HEK293T (cell line): ENCODE data around the gene ELP5.

Experiments used
- CTCF ChIA-PET: fragments of 350-600 bp; formaldehyde crosslinking; extraction: SDS; loops from one replicate; lab custom pipeline; 2021; ENCODE audit warnings: antibody characterized with exemption, inconsistent platforms; lab: Yijun Ruan, JAX
- POLR2A ChIA-PET: fragments of 350-600 bp; formaldehyde crosslinking; extraction: SDS; loops from one replicate; lab custom pipeline; 2020; ENCODE audit warnings: antibody characterized with exemption, inconsistent platforms; lab: Yijun Ruan, JAX
- DNase-seq: peaks from one replicate; pipeline ENCODE4 v3.0.0; 2012; ENCODE audit warnings: mixed read lengths; ENCODE audit errors: extremely low spot score
- ARNT ChIP-seq: fragments of 450-650 bp; IDR thresholded peaks from 2 replicates; pipeline ENCODE4 v1.6.1; 2017; ENCODE audit warnings: mild to moderate bottlenecking
- BHLHE40 ChIP-seq: fragments of 450-650 bp; IDR thresholded peaks from 2 replicates; pipeline ENCODE4 v1.6.1; 2016; ENCODE audit warnings: mild to moderate bottlenecking, moderate library complexity, borderline replicate concordance
- CTBP1 ChIP-seq: fragments of 450-650 bp; IDR thresholded peaks from 2 replicates; pipeline ENCODE4 v1.6.1; 2016; ENCODE audit warnings: borderline replicate concordance
- ELF4 ChIP-seq: fragments of 450-650 bp; IDR thresholded peaks from 2 replicates; pipeline ENCODE4 v1.6.1; 2017; ENCODE audit warnings: antibody characterized with exemption
- FOXA1 ChIP-seq: fragments of 450-650 bp; IDR thresholded peaks from 2 replicates; pipeline ENCODE4 v1.6.1; 2016; ENCODE audit warnings: mild to moderate bottlenecking
- FOXK2 ChIP-seq: fragments of 450-650 bp; IDR thresholded peaks from 2 replicates; pipeline ENCODE4 v1.6.1; 2016; ENCODE audit warnings: mild to moderate bottlenecking
- FOXM1 ChIP-seq: fragments of 450-650 bp; IDR thresholded peaks from 2 replicates; pipeline ENCODE4 v1.6.1; 2017; ENCODE audit warnings: mild to moderate bottlenecking, borderline replicate concordance
- HDGF ChIP-seq: fragments of 450-650 bp; IDR thresholded peaks from 2 replicates; pipeline ENCODE4 v1.6.1; 2017; ENCODE audit warnings: antibody characterized with exemption, borderline replicate concordance
- L3MBTL2 ChIP-seq: fragments of 450-650 bp; conservative IDR thresholded peaks from 2 replicates; pipeline ENCODE4 v1.6.1; 2016; ENCODE audit warnings: mild to moderate bottlenecking
- LEF1 ChIP-seq: fragments of 450-650 bp; IDR thresholded peaks from 2 replicates; pipeline ENCODE4 v1.6.1; 2017; ENCODE audit warnings: mild to moderate bottlenecking, borderline replicate concordance
- NFRKB ChIP-seq: fragments of 450-650 bp; IDR thresholded peaks from 2 replicates; pipeline ENCODE4 v1.6.1; 2016; ENCODE audit warnings: mild to moderate bottlenecking, moderate library complexity
- PKNOX1 ChIP-seq: fragments of 450-650 bp; IDR thresholded peaks from 2 replicates; pipeline ENCODE4 v1.6.1; 2016
- SP1 ChIP-seq: fragments of 450-650 bp; IDR thresholded peaks from 2 replicates; pipeline ENCODE4 v1.6.1; 2017
- SUZ12 ChIP-seq: fragments of 450-650 bp; IDR thresholded peaks from 2 replicates; pipeline ENCODE4 v1.6.1; 2016; ENCODE audit warnings: mild to moderate bottlenecking
- TARDBP ChIP-seq: fragments of 450-650 bp; IDR thresholded peaks from 2 replicates; pipeline ENCODE4 v1.6.1; 2016
- ZNF384 ChIP-seq: fragments of 450-650 bp; IDR thresholded peaks from 2 replicates; pipeline ENCODE4 v1.6.1; 2016

ELP5 gene

GRCh38 chr17:7284911-7285310 is 32.9 kb downstream of the ELP5 start:
- CTCF ChIA-PET: interaction anchor here (1.3 to 1.7 kb wide), 2 partner anchors 11 kb away, joined by 6 read pairs; no protein-coding TSS in a partner anchor

GRCh38 chr17:7285679-7286078 is 33.7 kb downstream of the ELP5 start:
- CTCF ChIA-PET: interaction anchor here (1.7 kb wide), 1 partner anchor 11 kb away, joined by 6 read pairs; no protein-coding TSS in a partner anchor
- POLR2A ChIA-PET: interaction anchor here (1.5 kb wide), 1 partner anchor 44 kb away, joined by 3 read pairs; no protein-coding TSS in a partner anchor
- DNase-seq: no peak
- no peak for TF ChIP-seq HDGF
- no peak for TF ChIP-seq LEF1

More at GRCh38 chr17:7284911-7285310, 32.9 kb downstream of the ELP5 start:
- no peak for DNase-seq
- POLR2A ChIA-PET: interaction anchor here (2.0 kb wide), 1 partner anchor 65 kb away, joined by 5 read pairs; no protein-coding TSS in a partner anchor
- TF ChIP-seq HDGF (no peak), SUZ12 (no peak), ARNT (no peak), CTBP1 (no peak), PKNOX1 (no peak), TARDBP (no peak), L3MBTL2 (no peak), LEF1 (no peak), FOXM1 (no peak), FOXA1 (no peak), NFRKB (no peak), ELF4 (no peak), SP1 (no peak), FOXK2 (no peak), BHLHE40 (no peak), ZNF384 (no peak)

- POLR2A ChIA-PET: no interaction called here
- CTCF ChIA-PET: no interaction called here
Observed at GRCh38 chr17:7289256-7290032, 37.4 kb downstream of the ELP5 start.

GRCh38 chr17:7290166-7290565 is 38.2 kb downstream of the ELP5 start:
- POLR2A ChIA-PET: no interaction called here
- no peak for DNase-seq
- CTCF ChIA-PET: no interaction called here
- TF ChIP-seq SP1 (no peak), ELF4 (no peak), FOXM1 (no peak), BHLHE40 (no peak), FOXA1 (no peak)

More at GRCh38 chr17:7289256-7290032, 37.4 kb downstream of the ELP5 start:
- DNase-seq: no peak
- TF ChIP-seq TARDBP: no peak
- no peak for TF ChIP-seq LEF1
- TF ChIP-seq ARNT: no peak
- no peak for TF ChIP-seq PKNOX1
- no peak for TF ChIP-seq L3MBTL2
- TF ChIP-seq FOXK2: no peak
- no peak for TF ChIP-seq FOXM1
- TF ChIP-seq SP1: no peak
- no peak for TF ChIP-seq CTBP1
- TF ChIP-seq ELF4: no peak
- no peak for TF ChIP-seq SUZ12
- no peak for TF ChIP-seq BHLHE40
- TF ChIP-seq FOXA1: no peak
- no peak for TF ChIP-seq NFRKB
- TF ChIP-seq HDGF: no peak

GRCh38 chr17:7290685-7291084 is 38.7 kb downstream of the ELP5 start:
- CTCF ChIA-PET: interaction anchor here (1.5 kb wide), 1 partner anchor 10 kb away, joined by 4 read pairs; no protein-coding TSS in a partner anchor
- POLR2A ChIA-PET: interaction anchor here (0.7 kb wide), 1 partner anchor 73 kb away, joined by 3 read pairs; no protein-coding TSS in a partner anchor
- TF ChIP-seq PKNOX1 (no peak), ARNT (no peak), ELF4 (no peak), BHLHE40 (no peak), SUZ12 (no peak), ZNF384 (no peak), TARDBP (no peak), SP1 (no peak), CTBP1 (no peak), FOXK2 (no peak), L3MBTL2 (no peak), HDGF (no peak), NFRKB (no peak), LEF1 (no peak), FOXA1 (no peak), FOXM1 (no peak)
- no peak for DNase-seq

GRCh38 chr17:7292194-7292593 is 40.2 kb downstream of the ELP5 start:
- TF ChIP-seq ELF4 (no peak), FOXA1 (no peak), CTBP1 (no peak), BHLHE40 (no peak), ZNF384 (no peak), LEF1 (no peak), TARDBP (no peak), SUZ12 (no peak), FOXK2 (no peak), L3MBTL2 (no peak), SP1 (no peak), FOXM1 (no peak), HDGF (no peak)
- ChIA-PET CTCF (interaction anchor here (1.5 kb wide), 1 partner anchor 12 kb away, joined by 4 read pairs; no protein-coding TSS in a partner anchor), POLR2A (interaction anchor here (0.9 to 1.2 kb wide), 2 partner anchors 16 to 37 kb away, joined by 3 to 4 read pairs; partner anchors contain the start of gene NEURL4)
- DNase-seq: no peak
